Lower lobe of right lung (tissue), 2 donors: ENCODE data around the gene TXK. TPM values are rescaled to one million over a fixed set of nuclear protein-coding genes. Genes with fewer than 3 reads are reported as not detected.

Experiments used
- ATAC-seq, 2 donors: fragments of 200-7000 bp; cut with Tn5 transposase; one replicate each; pipeline ENCODE4 v1.9.1; 2020 to 2022; ENCODE audit warnings: mild to moderate bottlenecking in 2 of 2, moderate library complexity in 2 of 2
- DNase-seq: peaks from one replicate; pipeline ENCODE4 v3.0.0-alpha.2; 2020
- H3K27ac ChIP-seq: fragments of 200-600 bp; one replicate; pipeline ENCODE4 v1.8.0; 2022
- H3K27me3 ChIP-seq: fragments of 200-600 bp; one replicate; pipeline ENCODE4 v1.8.0; 2022; ENCODE audit warnings: low read depth
- H3K36me3 ChIP-seq: fragments of 200-600 bp; one replicate; pipeline ENCODE4 v1.8.0; 2022; ENCODE audit warnings: mild to moderate bottlenecking
- H3K4me1 ChIP-seq: fragments of 200-600 bp; one replicate; pipeline ENCODE4 v1.8.0; 2022
- H3K4me3 ChIP-seq: fragments of 200-600 bp; one replicate; pipeline ENCODE4 v1.8.0; 2022; ENCODE audit warnings: mild to moderate bottlenecking
- H3K9me3 ChIP-seq: fragments of 200-600 bp; one replicate; pipeline ENCODE4 v1.8.0; 2022
- CTCF ChIP-seq: fragments of 200-600 bp; IDR thresholded peaks from one replicate; pipeline ENCODE4 v1.8.0; 2022; ENCODE audit warnings: antibody characterized with exemption, mild to moderate bottlenecking
- intact Hi-C: fragments of 100-400 bp; cut with DNase I; formaldehyde crosslinking; loops from one replicate; pipeline ENCODE4 v1.11.0; 2022
- total RNA-seq: library from RNA; stranded (reverse); fragmentation: NEBNext Ultra II Directional; extraction: Animal tissue kit (Norgen Biotek cat#: 25700); gene quantifications from one replicate; pipeline ENCODE4 v1.2.1, GENCODE V29; 2021
- donor health status: DM: no; HTN: yes; CAD: no; lungs with severe emphysema.

The TXK gene
- total RNA-seq, 1 donor from 2014 or later: 7.5 TPM

- intact Hi-C loops: no loop called here
- no peak for ATAC-seq
- no peak overlapping the region for H3K27ac ChIP-seq
- no peaks in the 10 kb centered on the region for H3K27me3 ChIP-seq
- TF ChIP-seq CTCF: no peak
- no peak for DNase-seq
- no peaks in the 10 kb centered on the region for H3K4me1 ChIP-seq
- no peaks in the 10 kb centered on the region for H3K9me3 ChIP-seq
- no peak overlapping the region for H3K4me3 ChIP-seq
- H3K36me3 ChIP-seq: no peaks in the 10 kb centered on the region
These were observed 100.6 kb downstream of the TXK start for GRCh38 chr4:48033412-48033811.

DNA sequence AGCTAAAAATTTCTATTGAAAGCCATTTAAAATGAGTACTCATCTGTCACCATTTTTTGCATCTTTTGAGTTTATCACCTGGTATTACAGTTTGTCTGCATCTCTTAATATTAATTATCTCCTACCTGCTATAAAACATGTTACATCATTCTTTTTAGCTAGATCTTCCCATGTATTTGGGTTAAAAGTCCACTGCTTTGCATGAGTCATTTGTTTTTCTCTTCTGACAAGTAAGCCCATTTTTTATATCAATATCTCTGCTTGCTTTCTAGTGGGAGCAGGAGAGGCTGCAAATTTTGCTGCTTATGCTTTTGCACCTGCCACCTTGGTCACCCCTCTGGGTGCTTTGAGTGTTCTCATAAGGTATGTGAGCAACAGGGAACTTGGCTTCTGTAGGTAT, 101.3 kb downstream of the TXK start:
- Histone ChIP-seq H3K36me3 (no peaks in the 10 kb centered on the region), H3K9me3 (no peaks in the 10 kb centered on the region), H3K27me3 (no peaks in the 10 kb centered on the region), H3K4me3 (no peak overlapping the region), H3K27ac (no peak overlapping the region), H3K4me1 (no peaks in the 10 kb centered on the region)
- ATAC-seq (no peak), DNase-seq (no peak)
- intact Hi-C loops: no loop called here
- no peak for TF ChIP-seq CTCF

- Histone ChIP-seq H3K4me1 (no peaks in the 10 kb centered on the region), H3K36me3 (no peaks in the 10 kb centered on the region), H3K27me3 (no peaks in the 10 kb centered on the region), H3K4me3 (no peak overlapping the region), H3K27ac (no peak overlapping the region), H3K9me3 (no peaks in the 10 kb centered on the region)
- no peak for TF ChIP-seq CTCF
- ATAC-seq (peak in 1 of 2 donors; percentile 79), DNase-seq (no peak)
- intact Hi-C loops: no loop called here
These were observed 102.1 kb downstream of the TXK start for GRCh38 chr4:48031802-48032525.

DNA sequence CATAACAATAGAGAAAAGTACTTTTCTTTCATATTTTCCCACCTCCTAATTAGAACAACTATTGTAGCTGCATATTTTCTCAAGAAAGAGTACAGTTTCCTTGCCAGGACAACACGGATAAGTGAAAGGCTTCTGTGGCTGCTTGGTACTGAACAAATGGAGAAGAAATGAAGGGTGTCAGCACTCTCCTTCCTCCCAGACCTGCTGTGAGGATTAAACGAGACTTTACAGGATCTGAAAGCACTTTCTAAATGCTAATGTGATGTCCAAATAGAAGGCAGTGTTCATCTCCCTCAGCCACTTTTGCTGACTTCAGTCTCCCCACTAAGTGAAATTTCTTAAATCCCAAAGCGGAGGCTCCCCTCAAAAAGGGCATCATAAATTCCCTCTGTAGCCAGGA, 103.6 kb downstream of the TXK start:
- no peaks in the 10 kb centered on the region for H3K36me3 ChIP-seq
- H3K27me3 ChIP-seq: no peaks in the 10 kb centered on the region
- TF ChIP-seq CTCF: no peak
- no peaks in the 10 kb centered on the region for H3K9me3 ChIP-seq
- H3K4me1 ChIP-seq: no peaks in the 10 kb centered on the region
- intact Hi-C loops: no loop called here
- H3K4me3 ChIP-seq: no peak overlapping the region
- no peak for ATAC-seq
- H3K27ac ChIP-seq: no peak overlapping the region
- no peak for DNase-seq

GRCh38 chr4:48028696-48029095, 105.4 kb downstream of the TXK start:
- no peaks in the 10 kb centered on the region for H3K4me1 ChIP-seq
- no peak for DNase-seq
- H3K4me3 ChIP-seq: no peak overlapping the region
- intact Hi-C loops: no loop called here
- H3K9me3 ChIP-seq: no peaks in the 10 kb centered on the region
- no peak for ATAC-seq
- no peaks in the 10 kb centered on the region for H3K36me3 ChIP-seq
- H3K27ac ChIP-seq: no peak overlapping the region
- no peak for TF ChIP-seq CTCF
- no peaks in the 10 kb centered on the region for H3K27me3 ChIP-seq
